Epithelial cell of esophagus (primary cell): ENCODE measurements around the gene CKS2.
A peak's percentile ranks its signal among the peaks of the same experiment; 100 is the strongest.

Source experiments
- DNase-seq: peaks from one replicate; pipeline ENCODE4 v3.0.0; 2010; ENCODE audit warnings: low read depth
- H3K4me3 ChIP-seq: 2 replicates; pipeline ENCODE4 v1.5.1; 2011; ENCODE audit warnings: mild to moderate bottlenecking, low read length, control low read depth
- TF ChIP-seq, protein P1 (sequence below): IDR thresholded peaks from 2 replicates; pipeline ENCODE4 v1.5.1; 2011; ENCODE audit warnings: low read depth, mild to moderate bottlenecking, low read length, control low read depth, inconsistent platforms; ENCODE audit not compliant: insufficient read depth; ENCODE audit errors: missing control alignments

The CKS2 gene

DNA sequence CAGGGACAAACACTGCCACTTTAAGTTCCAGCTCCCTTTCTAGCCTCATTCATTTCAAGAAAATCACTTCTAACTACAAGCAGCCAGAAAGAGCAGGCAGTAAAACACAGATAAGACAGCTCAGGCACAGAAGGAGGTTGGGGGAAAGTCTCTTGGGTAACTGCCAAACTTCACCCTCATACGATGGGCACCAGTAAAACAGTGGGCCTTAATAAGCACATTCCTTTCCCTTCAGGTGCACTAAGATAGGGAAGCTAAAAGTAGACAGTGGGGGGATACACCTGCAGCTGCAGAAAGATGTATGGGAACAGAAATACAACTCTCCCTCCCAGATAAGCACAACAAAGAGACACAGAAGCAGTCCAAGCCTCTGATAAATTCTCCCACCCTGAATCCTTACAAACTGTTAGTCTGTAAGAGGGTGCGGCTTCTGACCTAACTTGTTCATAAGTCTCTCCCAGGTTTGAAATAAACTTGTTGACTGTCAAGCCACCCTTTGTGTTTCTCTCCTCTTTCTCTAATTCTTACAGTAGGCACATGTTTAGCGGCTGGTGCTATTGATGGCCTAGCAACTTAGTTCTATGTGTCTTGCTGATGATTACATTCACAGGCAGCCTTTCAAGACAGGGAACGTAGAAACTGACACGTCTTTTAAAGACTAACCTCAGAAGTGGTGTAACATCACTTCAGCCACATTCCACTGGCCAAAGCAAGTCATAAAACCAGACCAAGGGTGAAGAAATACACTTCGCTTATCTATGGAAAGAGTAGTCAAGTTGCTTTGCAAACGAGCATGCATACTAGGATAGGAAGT, 6.8 kb upstream of the CKS2 start:
- no peak overlapping the region for H3K4me3 ChIP-seq
- TF ChIP-seq, protein P1, sequence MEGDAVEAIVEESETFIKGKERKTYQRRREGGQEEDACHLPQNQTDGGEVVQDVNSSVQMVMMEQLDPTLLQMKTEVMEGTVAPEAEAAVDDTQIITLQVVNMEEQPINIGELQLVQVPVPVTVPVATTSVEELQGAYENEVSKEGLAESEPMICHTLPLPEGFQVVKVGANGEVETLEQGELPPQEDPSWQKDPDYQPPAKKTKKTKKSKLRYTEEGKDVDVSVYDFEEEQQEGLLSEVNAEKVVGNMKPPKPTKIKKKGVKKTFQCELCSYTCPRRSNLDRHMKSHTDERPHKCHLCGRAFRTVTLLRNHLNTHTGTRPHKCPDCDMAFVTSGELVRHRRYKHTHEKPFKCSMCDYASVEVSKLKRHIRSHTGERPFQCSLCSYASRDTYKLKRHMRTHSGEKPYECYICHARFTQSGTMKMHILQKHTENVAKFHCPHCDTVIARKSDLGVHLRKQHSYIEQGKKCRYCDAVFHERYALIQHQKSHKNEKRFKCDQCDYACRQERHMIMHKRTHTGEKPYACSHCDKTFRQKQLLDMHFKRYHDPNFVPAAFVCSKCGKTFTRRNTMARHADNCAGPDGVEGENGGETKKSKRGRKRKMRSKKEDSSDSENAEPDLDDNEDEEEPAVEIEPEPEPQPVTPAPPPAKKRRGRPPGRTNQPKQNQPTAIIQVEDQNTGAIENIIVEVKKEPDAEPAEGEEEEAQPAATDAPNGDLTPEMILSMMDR = no peak
- DNase-seq = no peak

DNA sequence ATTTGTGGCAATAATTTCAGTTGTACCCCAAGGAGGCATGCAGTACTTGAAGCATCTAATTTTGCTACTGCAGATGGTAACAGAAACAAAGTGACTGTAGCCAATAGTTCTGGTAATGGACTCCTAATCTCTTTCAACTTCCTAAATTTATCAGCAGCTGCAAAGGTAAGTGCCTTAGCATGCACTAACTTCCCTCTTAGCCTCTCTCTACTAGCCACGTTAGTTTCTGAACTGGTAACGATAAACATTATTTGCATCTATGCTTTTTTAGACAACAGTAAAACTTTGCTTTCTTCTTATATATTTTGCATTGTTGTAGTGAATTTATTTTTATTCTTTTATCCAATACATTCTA, 6.2 kb upstream of the CKS2 start:
- TF ChIP-seq, protein P1 = no peak
- no peak overlapping the region for H3K4me3 ChIP-seq
- DNase-seq = no peak

DNA sequence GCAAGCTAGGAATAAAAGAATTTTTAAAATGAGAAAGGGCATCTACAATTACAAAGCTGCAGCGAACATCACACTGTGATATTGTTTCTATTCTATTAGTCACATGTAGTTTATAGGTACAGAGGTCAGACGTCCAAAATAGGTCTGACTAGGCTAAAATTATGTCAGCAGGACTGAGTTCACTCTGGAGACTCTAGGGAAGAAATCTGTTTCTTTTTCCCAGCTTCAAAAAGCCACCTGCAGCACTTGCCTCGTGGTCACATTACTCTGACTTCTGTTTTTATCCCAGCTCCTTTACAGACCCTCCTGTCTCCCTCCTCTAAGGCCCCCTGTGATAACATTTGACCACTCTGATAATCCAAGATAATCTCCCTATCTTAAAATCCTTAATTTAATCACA, 5.1 kb upstream of the CKS2 start:
- no peak for DNase-seq
- TF ChIP-seq, protein P1 = no peak
- no peak overlapping the region for H3K4me3 ChIP-seq

DNA sequence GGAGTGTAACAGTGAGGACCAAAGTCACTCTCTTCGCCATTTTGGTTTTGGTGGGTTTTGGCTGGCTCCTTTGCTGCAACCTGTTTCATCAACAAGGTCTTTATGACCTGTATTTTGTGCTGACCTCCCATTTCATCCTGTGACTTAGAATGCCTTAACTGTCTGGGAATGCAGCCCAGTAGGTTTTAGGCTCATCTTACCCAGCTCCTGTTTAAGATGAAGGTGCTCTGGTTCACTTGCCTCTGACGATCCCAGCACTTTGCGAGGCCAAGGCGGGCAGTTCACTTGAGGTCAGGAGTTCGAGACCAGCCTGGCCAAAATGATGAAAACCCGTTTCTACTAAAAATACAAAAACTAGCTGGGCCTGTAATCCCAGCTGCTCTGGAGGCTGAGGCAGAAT, 1.8 kb upstream of the CKS2 start:
- TF ChIP-seq, protein P1 = no peak
- no peak for DNase-seq
- H3K4me3 ChIP-seq = no peak overlapping the region

DNA sequence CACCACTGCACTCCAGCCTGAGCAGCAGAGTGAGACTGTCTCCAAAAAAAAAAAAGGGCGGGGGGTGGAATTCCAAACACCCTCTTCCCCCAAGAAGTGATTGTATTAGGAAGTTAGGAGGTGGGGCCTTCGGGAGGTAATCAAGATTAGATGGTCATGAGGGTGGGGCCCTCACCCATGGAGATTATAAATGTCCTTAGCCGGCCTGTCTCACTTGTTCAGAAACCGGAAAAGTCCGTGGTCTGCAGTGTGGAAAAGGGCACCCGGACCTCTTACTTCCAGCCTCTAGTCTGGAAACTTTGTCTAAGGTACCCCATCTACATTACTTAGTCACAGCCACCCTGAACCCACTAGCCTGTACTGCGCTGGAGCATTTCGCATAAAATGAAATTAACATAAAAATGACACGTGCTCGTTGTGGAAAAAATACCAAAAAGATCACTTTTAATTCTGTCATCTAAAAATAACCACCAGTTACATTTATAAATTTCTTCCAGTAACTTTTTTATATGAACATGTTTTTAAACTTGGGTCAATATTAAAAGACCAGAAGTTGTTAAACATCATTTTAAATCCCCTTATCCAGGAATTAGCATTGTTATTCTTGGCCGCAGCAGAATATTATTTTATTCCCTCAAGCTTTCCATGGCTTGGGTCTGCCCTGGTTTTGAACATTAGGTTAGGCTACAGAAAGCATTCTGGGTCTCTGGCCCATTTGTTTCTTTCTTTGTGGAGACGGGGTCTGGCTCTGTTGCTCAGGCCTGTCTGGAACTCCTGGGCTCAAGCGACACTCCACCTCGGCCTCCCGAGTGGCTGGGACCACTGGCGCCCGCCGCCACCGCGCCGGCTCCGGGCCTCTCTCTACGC, 1.2 kb upstream of the CKS2 start:
- TF ChIP-seq, protein P1 = no peak

DNA sequence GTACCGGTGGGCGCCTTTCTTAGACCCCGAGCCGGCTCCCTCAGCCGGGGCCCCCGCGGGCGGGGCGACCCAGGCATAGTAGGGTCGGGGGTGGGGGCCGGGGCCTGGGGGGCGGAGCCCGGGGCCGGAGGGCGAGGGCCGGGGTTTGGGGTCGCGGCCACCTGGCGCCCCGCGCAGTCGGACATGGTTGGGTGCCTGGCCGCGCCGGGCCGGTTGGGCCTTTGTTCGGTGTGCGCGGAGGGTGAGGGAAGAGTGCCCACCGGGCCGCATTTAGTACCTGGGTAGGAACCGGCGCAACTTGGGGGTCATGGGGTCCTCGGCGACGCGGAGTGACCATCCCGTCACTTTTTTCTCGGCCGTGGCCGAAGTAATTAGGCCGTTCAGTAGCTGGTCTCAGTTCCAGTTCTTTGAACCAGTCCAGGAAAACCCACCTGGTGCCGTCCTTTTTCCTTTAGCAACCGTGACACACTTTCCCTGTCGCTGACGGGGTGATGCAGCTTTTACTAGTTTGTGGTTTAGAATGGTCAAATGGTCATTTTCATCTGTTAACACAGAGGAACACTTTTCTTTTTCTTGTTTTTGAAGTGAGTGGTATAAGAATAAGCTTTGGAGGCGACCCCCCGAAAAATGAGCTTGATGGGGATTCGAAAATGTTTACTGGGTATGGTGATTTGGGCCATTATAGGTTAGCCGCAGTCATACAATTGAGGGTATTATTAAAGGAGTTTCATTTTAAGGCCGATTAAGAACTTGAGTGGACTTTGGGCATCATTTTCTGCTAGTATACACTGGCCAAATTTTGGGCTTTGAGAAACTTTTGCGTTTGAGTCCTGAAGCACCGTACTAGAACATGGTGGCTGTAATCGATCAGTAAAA, 589 bp downstream of the CKS2 start:
- DNase-seq = no peak
- TF ChIP-seq, protein P1 = no peak
- H3K4me3 ChIP-seq = peak overlapping the region; percentile 77

More for the DNA sequence above, 1.2 kb upstream of the CKS2 start:
- DNase-seq = no peak
- H3K4me3 ChIP-seq = peak overlapping the region; percentile 85
